IMR-90 (cell line): Measurements from ENCODE around the gene PEX10. TPM values are rescaled to one million over a fixed set of nuclear protein-coding genes. Genes with fewer than 3 reads are reported as not detected.

ENCODE experiments used
- ATAC-seq: fragments of 200-7000 bp; cut with Tn5 transposase; 2 replicates; pipeline ENCODE4 v1.9.1; 2020; ENCODE audit warnings: low read depth, mild to moderate bottlenecking, moderate library complexity
- BruUV-seq: library from RNA; stranded (reverse); fragments of 400-500 nt; replicated peaks from 2 replicates; lab custom pipeline; 2021; lab: Mats Ljungman, UMichigan
- CTCF ChIA-PET: fragments of 300-600 bp; formaldehyde crosslinking; extraction: SDS; loops from one replicate; lab custom pipeline; 2021; ENCODE audit warnings: antibody characterized with exemption; lab: Yijun Ruan, JAX
- POLR2A ChIA-PET: fragments of 300-600 bp; sonication (Branson Sonifier 250); formaldehyde crosslinking; loops from one replicate; lab custom pipeline; 2022; ENCODE audit warnings: antibody characterized with exemption; ENCODE audit not compliant: unreplicated experiment; lab: Charles Lee
- DNase-seq: peaks from one replicate; pipeline ENCODE4 v3.0.0; 2013
- H2AFZ ChIP-seq: replicated peaks from 2 replicates; pipeline ENCODE3; 2013; ENCODE audit warnings: low read length, mild to moderate bottlenecking; ENCODE audit not compliant: poor library complexity
- H2AK5ac ChIP-seq: 2 replicates; pipeline ENCODE4 v1.6.1; 2013; ENCODE audit warnings: low read depth, low read length, inconsistent platforms
- H2AK9ac ChIP-seq: replicated peaks from 2 replicates; pipeline ENCODE3; 2013; ENCODE audit warnings: mild to moderate bottlenecking, low read depth, low read length, moderate library complexity; ENCODE audit not compliant: poor library complexity
- H2BK120ac ChIP-seq: 2 replicates; pipeline ENCODE4 v1.6.1; 2013; ENCODE audit warnings: low read depth, low read length, inconsistent platforms
- H2BK15ac ChIP-seq: 3 replicates; pipeline ENCODE4 v1.6.1; 2013; ENCODE audit warnings: low read depth, low read length, inconsistent platforms
- H2BK20ac ChIP-seq: 2 replicates; pipeline ENCODE4 v1.6.1; 2013; ENCODE audit warnings: low read depth, mild to moderate bottlenecking, inconsistent platforms, low read length, moderate library complexity
- H2BK5ac ChIP-seq: 2 replicates; pipeline ENCODE4 v1.6.1; 2013; ENCODE audit warnings: mild to moderate bottlenecking, low read depth, low read length, inconsistent platforms; ENCODE audit not compliant: poor library complexity, severe bottlenecking
- H3K14ac ChIP-seq: replicated peaks from 2 replicates; pipeline ENCODE4 v1.6.1; 2013; ENCODE audit warnings: low read depth, low read length, inconsistent platforms
- H3K18ac ChIP-seq: 2 replicates; pipeline ENCODE4 v1.6.1; 2013; ENCODE audit warnings: low read depth, low read length, control low read depth
- H3K23ac ChIP-seq: 2 replicates; pipeline ENCODE4 v1.6.1; 2013; ENCODE audit warnings: low read depth, low read length, inconsistent platforms
- H3K27ac ChIP-seq: 2 replicates; pipeline ENCODE4 v1.5.1; 2013; ENCODE audit warnings: mild to moderate bottlenecking, control low read depth, low read length; ENCODE audit not compliant: insufficient read depth
- H3K27me3 ChIP-seq: 2 replicates; pipeline ENCODE4 v1.6.1; 2013; ENCODE audit warnings: low read length; ENCODE audit not compliant: control insufficient read depth, insufficient read depth
- H3K36me3 ChIP-seq: 2 replicates; pipeline ENCODE4 v1.6.1; 2013; ENCODE audit warnings: low read length, mixed read lengths; ENCODE audit not compliant: control insufficient read depth, insufficient read depth
- H3K4ac ChIP-seq: 2 replicates; pipeline ENCODE4 v1.6.1; 2013; ENCODE audit warnings: low read depth, low read length, inconsistent platforms
- H3K4me1 ChIP-seq: 2 replicates; pipeline ENCODE4 v1.6.1; 2013; ENCODE audit warnings: low read length, mixed read lengths; ENCODE audit not compliant: control insufficient read depth, insufficient read depth
- H3K4me2 ChIP-seq: 2 replicates; pipeline ENCODE4 v1.6.1; 2013; ENCODE audit warnings: low read depth, mild to moderate bottlenecking, control low read depth, low read length, moderate library complexity
- H3K4me3 ChIP-seq: 2 replicates; pipeline ENCODE4 v1.5.1; 2013; ENCODE audit warnings: low read depth, mild to moderate bottlenecking, control low read depth, low read length, moderate library complexity; ENCODE audit not compliant: insufficient read depth
- H3K56ac ChIP-seq: 2 replicates; pipeline ENCODE4 v1.6.1; 2013; ENCODE audit warnings: low read length, inconsistent platforms; ENCODE audit not compliant: insufficient read depth; ENCODE audit errors: extremely low read depth
- H3K79me1 ChIP-seq, 2 experiments: 2 replicates each; pipeline ENCODE4 v1.6.1; 2013; ENCODE audit warnings: low read length in 2 of 2, inconsistent platforms in 1 of 2, low read depth in 1 of 2
- H3K9ac ChIP-seq: 2 replicates; pipeline ENCODE4 v1.6.1; 2013; ENCODE audit warnings: low read depth, low read length, control low read depth
- H3K9me1 ChIP-seq: 2 replicates; pipeline ENCODE4 v1.6.1; 2013; ENCODE audit warnings: low read length, inconsistent platforms; ENCODE audit not compliant: insufficient read depth
- H3K9me3 ChIP-seq: 2 replicates; pipeline ENCODE4 v1.6.1; 2013; ENCODE audit warnings: low read length; ENCODE audit not compliant: control insufficient read depth, insufficient read depth
- H4K20me1 ChIP-seq: 2 replicates; pipeline ENCODE4 v1.6.1; 2013; ENCODE audit warnings: low read length, inconsistent platforms; ENCODE audit not compliant: insufficient read depth
- H4K5ac ChIP-seq: 2 replicates; pipeline ENCODE4 v1.6.1; 2013; ENCODE audit warnings: mild to moderate bottlenecking, low read depth, low read length, control low read depth
- H4K8ac ChIP-seq, 2 experiments: 2 replicates each; pipeline ENCODE4 v1.6.1; 2013; ENCODE audit warnings: low read depth in 2 of 2, low read length in 2 of 2, control low read depth in 1 of 2, inconsistent platforms in 1 of 2
- H4K91ac ChIP-seq: 2 replicates; pipeline ENCODE4 v1.6.1; 2013; ENCODE audit warnings: low read depth, low read length, inconsistent platforms; ENCODE audit not compliant: insufficient read depth
- BHLHE40 ChIP-seq: fragments of 150-350 bp; IDR thresholded peaks from 2 replicates; pipeline ENCODE4 v1.6.1; 2016; ENCODE audit warnings: mild to moderate bottlenecking, low read depth, low read length
- CEBPB ChIP-seq: IDR thresholded peaks from 2 replicates; pipeline ENCODE4 v1.6.1; 2012; ENCODE audit warnings: low read depth, low read length, improper control_type of control experiment
- CTCF ChIP-seq: conservative IDR thresholded peaks from 2 replicates; pipeline ENCODE4 v1.5.1; 2012; ENCODE audit warnings: mild to moderate bottlenecking, low read depth, low read length, improper control_type of control experiment
- FOS ChIP-seq: fragments of 150-350 bp; IDR thresholded peaks from 2 replicates; pipeline ENCODE4 v1.6.1; 2016; ENCODE audit warnings: low read depth, low read length
- MAFK ChIP-seq: IDR thresholded peaks from 2 replicates; pipeline ENCODE4 v1.6.1; 2012; ENCODE audit warnings: low read depth, low read length, improper control_type of control experiment
- MXI1 ChIP-seq: IDR thresholded peaks from 2 replicates; pipeline ENCODE4 v1.6.1; 2012; ENCODE audit warnings: low read depth, mild to moderate bottlenecking, low read length, moderate library complexity, borderline replicate concordance
- POLR2A ChIP-seq: IDR thresholded peaks from 2 replicates; pipeline ENCODE4 v1.6.1; 2012; ENCODE audit warnings: mild to moderate bottlenecking, low read depth, low read length
- WGBS, 2 experiments: methylation state at CpG; one replicate each; pipeline versions ENCODE4 v1.1.5 to v1.1.7; 2013; ENCODE audit warnings: missing lambda C conversion rate in 2 of 2; ENCODE audit not compliant: insufficient read length in 1 of 2; ENCODE audit errors: extremely low coverage in 2 of 2; 5-methylcytosine and 5-hydroxymethylcytosine counted together
- dilution Hi-C: fragments of 300-500 bp; cut with HindIII; formaldehyde crosslinking; loops from one replicate; pipeline ENCODE4 v1.14.3; 2018; ENCODE audit warnings: low sequenced_read_pairs; ENCODE audit not compliant: unreplicated experiment
- in situ Hi-C: fragments of 300-500 bp; cut with MboI; formaldehyde crosslinking; loops from 3 replicates; pipeline ENCODE4 v1.14.3; 2019; ENCODE audit warnings: low sequenced_read_pairs, inconsistent platforms, mixed read lengths
- intact Hi-C: fragments of 100-400 bp; cut with micrococcal nuclease; formaldehyde crosslinking; loops from 2 replicates; pipeline ENCODE4 v1.10.0; 2022
- polyA plus RNA-seq, 3 experiments: library from polyadenylated mRNA; depleted of rRNA; stranded (reverse); fragments of >200 nt; gene quantifications; 2 replicates each; pipeline ENCODE4 v1.2.3, GENCODE V29; 2012; ENCODE audit warnings: low replicate concordance in 1 of 3
- total RNA-seq: library from RNA; depleted of rRNA; stranded (reverse); fragments of >200 nt; gene quantifications from 2 replicates; pipeline ENCODE4 v1.2.3, GENCODE V29; 2012

PEX10 gene
- total and polyA plus RNA-seq, 2 of the 4 experiments (the other 2 are of a cell fraction): 16.9 to 19.7 TPM

GRCh38 chr1:2378956-2379732 lies 33.2 kb downstream of the PEX10 start:
- H2BK15ac ChIP-seq: no peak overlapping the region
- no peak overlapping the region for H2AK5ac ChIP-seq
- H3K79me1 ChIP-seq: no peaks in the 10 kb centered on the region
- H3K27me3 ChIP-seq: no peaks in the 10 kb centered on the region
- ChIA-PET CTCF (interaction anchor here (0.7 to 0.8 kb wide), 2 partner anchors 184 to 190 kb away, joined by 3 to 4 read pairs; partner anchors contain the start of gene FAAP20), POLR2A (no interaction called here)
- H3K4ac ChIP-seq: no peak overlapping the region
- 50% methylated on average over 2 of the region's 18 CpGs; no CpG with 5 or more reads in 1 of the 2 experiments for WGBS, 2 experiments
- ATAC-seq (no peak), DNase-seq (no peak)
- no peak overlapping the region for H3K14ac ChIP-seq
- BruUV-seq: no TSS peak
- H4K5ac ChIP-seq: no peak overlapping the region
- no peak overlapping the region for H3K4me2 ChIP-seq
- TF ChIP-seq MXI1 (no peak), BHLHE40 (no peak), FOS (no peak), CTCF (no peak), MAFK (no peak), POLR2A (no peak), CEBPB (no peak)
- H3K9me3 ChIP-seq: no peaks in the 10 kb centered on the region
- H3K27ac ChIP-seq: no peak overlapping the region
- no peak overlapping the region for H3K18ac ChIP-seq
- no peaks in the 10 kb centered on the region for H3K9me1 ChIP-seq
- no peak overlapping the region for H2AFZ ChIP-seq
- H2BK120ac ChIP-seq: no peak overlapping the region
- no peak overlapping the region for H3K9ac ChIP-seq
- no peak overlapping the region for H2AK9ac ChIP-seq
- in situ Hi-C loops (no loop called here), dilution Hi-C loops (no loop called here), intact Hi-C loops (no loop called here)
- H4K8ac ChIP-seq: no peak overlapping the region
- no peak overlapping the region for H3K56ac ChIP-seq
- no peak overlapping the region for H2BK20ac ChIP-seq
- H3K23ac ChIP-seq: no peak overlapping the region
- no peaks in the 10 kb centered on the region for H3K36me3 ChIP-seq
- H2BK5ac ChIP-seq: no peak overlapping the region
- no peaks in the 10 kb centered on the region; the same call in 1 of the 2 replicates for H4K20me1 ChIP-seq
- no peaks in the 10 kb centered on the region for H3K4me1 ChIP-seq
- no peak overlapping the region for H3K4me3 ChIP-seq
- H4K91ac ChIP-seq: no peak overlapping the region
